Panc1 (cell line): ENCODE data around the gene SHMT1.

Experiments
- SIN3A ChIP-seq: IDR thresholded peaks from 2 replicates; pipeline ENCODE4 v1.6.1; 2012; ENCODE audit warnings: low read depth, mild to moderate bottlenecking, low read length, moderate library complexity, borderline replicate concordance; ENCODE audit not compliant: insufficient read depth
- TF ChIP-seq, protein P1 (sequence below): fragments of 450-650 bp; IDR thresholded peaks from 2 replicates; pipeline ENCODE4 v1.5.1; 2017; ENCODE audit warnings: mild to moderate bottlenecking
- TF ChIP-seq, protein P2 (sequence below), 2 experiments: IDR thresholded peaks; 2 replicates each; pipeline ENCODE4 v1.6.1; 2011 to 2012; ENCODE audit warnings: low read depth in 2 of 2, control low read depth in 1 of 2, low read length in 1 of 2, mild to moderate bottlenecking in 1 of 2, moderate library complexity in 1 of 2; ENCODE audit not compliant: insufficient read depth in 1 of 2

DNA sequence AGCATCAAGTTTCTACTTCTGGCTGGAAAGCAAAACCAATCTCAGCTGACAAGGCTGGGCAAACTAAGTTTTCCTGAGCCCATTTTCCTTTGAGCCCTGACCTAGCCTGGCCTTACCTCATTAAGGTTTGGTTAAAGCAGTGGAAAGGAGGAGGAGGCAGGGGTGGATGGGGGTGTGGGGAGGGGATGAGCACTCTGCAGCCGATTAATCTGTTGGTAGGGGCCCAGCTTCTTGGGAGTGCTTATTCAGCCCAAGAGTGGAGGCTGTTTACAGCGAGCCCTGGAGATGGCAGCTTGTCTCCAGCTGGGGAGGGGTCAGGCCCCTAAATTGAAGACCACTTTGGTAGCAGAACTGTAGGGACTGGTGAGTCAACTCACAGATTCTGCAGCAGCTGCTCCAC, 36.3 kb downstream of the SHMT1 start:
- TF ChIP-seq, protein P1, sequence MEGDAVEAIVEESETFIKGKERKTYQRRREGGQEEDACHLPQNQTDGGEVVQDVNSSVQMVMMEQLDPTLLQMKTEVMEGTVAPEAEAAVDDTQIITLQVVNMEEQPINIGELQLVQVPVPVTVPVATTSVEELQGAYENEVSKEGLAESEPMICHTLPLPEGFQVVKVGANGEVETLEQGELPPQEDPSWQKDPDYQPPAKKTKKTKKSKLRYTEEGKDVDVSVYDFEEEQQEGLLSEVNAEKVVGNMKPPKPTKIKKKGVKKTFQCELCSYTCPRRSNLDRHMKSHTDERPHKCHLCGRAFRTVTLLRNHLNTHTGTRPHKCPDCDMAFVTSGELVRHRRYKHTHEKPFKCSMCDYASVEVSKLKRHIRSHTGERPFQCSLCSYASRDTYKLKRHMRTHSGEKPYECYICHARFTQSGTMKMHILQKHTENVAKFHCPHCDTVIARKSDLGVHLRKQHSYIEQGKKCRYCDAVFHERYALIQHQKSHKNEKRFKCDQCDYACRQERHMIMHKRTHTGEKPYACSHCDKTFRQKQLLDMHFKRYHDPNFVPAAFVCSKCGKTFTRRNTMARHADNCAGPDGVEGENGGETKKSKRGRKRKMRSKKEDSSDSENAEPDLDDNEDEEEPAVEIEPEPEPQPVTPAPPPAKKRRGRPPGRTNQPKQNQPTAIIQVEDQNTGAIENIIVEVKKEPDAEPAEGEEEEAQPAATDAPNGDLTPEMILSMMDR = no peak
- TF ChIP-seq, protein P2, sequence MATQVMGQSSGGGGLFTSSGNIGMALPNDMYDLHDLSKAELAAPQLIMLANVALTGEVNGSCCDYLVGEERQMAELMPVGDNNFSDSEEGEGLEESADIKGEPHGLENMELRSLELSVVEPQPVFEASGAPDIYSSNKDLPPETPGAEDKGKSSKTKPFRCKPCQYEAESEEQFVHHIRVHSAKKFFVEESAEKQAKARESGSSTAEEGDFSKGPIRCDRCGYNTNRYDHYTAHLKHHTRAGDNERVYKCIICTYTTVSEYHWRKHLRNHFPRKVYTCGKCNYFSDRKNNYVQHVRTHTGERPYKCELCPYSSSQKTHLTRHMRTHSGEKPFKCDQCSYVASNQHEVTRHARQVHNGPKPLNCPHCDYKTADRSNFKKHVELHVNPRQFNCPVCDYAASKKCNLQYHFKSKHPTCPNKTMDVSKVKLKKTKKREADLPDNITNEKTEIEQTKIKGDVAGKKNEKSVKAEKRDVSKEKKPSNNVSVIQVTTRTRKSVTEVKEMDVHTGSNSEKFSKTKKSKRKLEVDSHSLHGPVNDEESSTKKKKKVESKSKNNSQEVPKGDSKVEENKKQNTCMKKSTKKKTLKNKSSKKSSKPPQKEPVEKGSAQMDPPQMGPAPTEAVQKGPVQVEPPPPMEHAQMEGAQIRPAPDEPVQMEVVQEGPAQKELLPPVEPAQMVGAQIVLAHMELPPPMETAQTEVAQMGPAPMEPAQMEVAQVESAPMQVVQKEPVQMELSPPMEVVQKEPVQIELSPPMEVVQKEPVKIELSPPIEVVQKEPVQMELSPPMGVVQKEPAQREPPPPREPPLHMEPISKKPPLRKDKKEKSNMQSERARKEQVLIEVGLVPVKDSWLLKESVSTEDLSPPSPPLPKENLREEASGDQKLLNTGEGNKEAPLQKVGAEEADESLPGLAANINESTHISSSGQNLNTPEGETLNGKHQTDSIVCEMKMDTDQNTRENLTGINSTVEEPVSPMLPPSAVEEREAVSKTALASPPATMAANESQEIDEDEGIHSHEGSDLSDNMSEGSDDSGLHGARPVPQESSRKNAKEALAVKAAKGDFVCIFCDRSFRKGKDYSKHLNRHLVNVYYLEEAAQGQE (IDR thresholded peaks at IDR 0.05; ENCODE audit: insufficient read depth in 1 of 2, low read depth in 2 of 2, low read length in 1 of 2) = no peak
- no peak for TF ChIP-seq SIN3A
